Body of pancreas (tissue), 4 donors: ENCODE measurements around the gene BPHL.

ENCODE experiments used
- CTCF ChIP-seq, 7 experiments: fragments of 450-650 bp in 4 of 7; fragments of 200-600 bp in 3 of 7; sonication (generic) in 3 of 7; IDR thresholded peaks; one replicate each; pipeline ENCODE4 v1.5.1; 2016 to 2019; ENCODE audit warnings: antibody characterized with exemption in 7 of 7
- POLR2A ChIP-seq, 3 donors: fragments of 450-650 bp; IDR thresholded peaks; one replicate each; pipeline ENCODE4 v1.6.1; 2016; ENCODE audit warnings: antibody characterized with exemption in 3 of 3, mild to moderate bottlenecking in 2 of 3

- no peak for TF ChIP-seq CTCF (IDR thresholded peaks at IDR 0.05)
- no peak for TF ChIP-seq POLR2A (IDR thresholded peaks at IDR 0.05)
Observed at GRCh38 chr6:3133515-3133914, 15.0 kb downstream of the BPHL start.
